Endothelial cell of umbilical vein (primary cell): ENCODE results near the gene KCNJ12. TPM values are rescaled to one million over a fixed set of nuclear protein-coding genes. Genes with fewer than 3 reads are reported as not detected.

Experiments used
- BruUV-seq: library from RNA; stranded (reverse); fragments of 400-500 nt; replicated peaks from 2 replicates; lab custom pipeline; 2021; lab: Mats Ljungman, UMichigan
- CTCF ChIA-PET: fragments of 300-600, 350-600 bp; sonication (Branson Sonifier 250); formaldehyde crosslinking; loops from one replicate; lab custom pipeline; 2021; ENCODE audit warnings: antibody characterized with exemption, inconsistent platforms; lab: Charles Lee
- POLR2A ChIA-PET: fragments of 300-600, 350-600 bp; sonication (Branson Sonifier 250); formaldehyde crosslinking; loops from one replicate; lab custom pipeline; 2021; ENCODE audit warnings: antibody characterized with exemption, inconsistent platforms; lab: Charles Lee
- DNase-seq: peaks from one replicate; pipeline ENCODE4 v3.0.0-alpha.2; 2011; ENCODE audit warnings: low read depth, low spot score
- FAIRE-seq: peaks from 2 replicates; lab custom pipeline; 2011; peaks lifted over from hg19 to GRCh38; lab: Jason Lieb, UNC
- H2AFZ ChIP-seq: 2 replicates; pipeline ENCODE4 v1.6.0; 2012; ENCODE audit warnings: low read depth, low read length, control low read depth, inconsistent platforms
- H3K27ac ChIP-seq: 2 replicates; pipeline ENCODE4 v1.5.1; 2011; ENCODE audit warnings: low read depth, mild to moderate bottlenecking, control low read depth, low read length, moderate library complexity; ENCODE audit not compliant: insufficient read depth
- H3K27me3 ChIP-seq, 2 experiments: 2 replicates each; pipeline versions ENCODE4 v1.6.0 to v1.6.1; 2011; ENCODE audit warnings: low read length in 2 of 2, mixed read lengths in 1 of 2; ENCODE audit not compliant: control insufficient read depth in 2 of 2, insufficient read depth in 2 of 2
- H3K36me3 ChIP-seq, 2 experiments: 2 replicates in 1 of 2; 3 replicates in 1 of 2; pipeline ENCODE4 v1.5.1; 2011; ENCODE audit warnings: low read length in 2 of 2, mild to moderate bottlenecking in 1 of 2, moderate library complexity in 1 of 2; ENCODE audit not compliant: control insufficient read depth in 2 of 2, insufficient read depth in 2 of 2; ENCODE audit errors: extremely low read depth in 1 of 2
- H3K4me1 ChIP-seq: 3 replicates; pipeline ENCODE4 v1.5.1; 2011; ENCODE audit warnings: mild to moderate bottlenecking, low read length; ENCODE audit not compliant: control insufficient read depth, insufficient read depth; ENCODE audit errors: extremely low read depth
- H3K4me2 ChIP-seq: 2 replicates; pipeline ENCODE4 v1.6.1; 2011; ENCODE audit warnings: low read length, control low read depth, mixed read lengths; ENCODE audit not compliant: insufficient read depth
- H3K4me3 ChIP-seq, 3 experiments: fragments of 200-600 bp in 1 of 3; sonication (generic), shearing (Covaris generic) in 1 of 3; replicated peaks in 1 of 3; 2 replicates each; pipeline ENCODE4 v1.5.1; 2011 to 2016; ENCODE audit warnings: control low read depth in 3 of 3, low read length in 3 of 3, mild to moderate bottlenecking in 2 of 3, inconsistent platforms in 1 of 3, low read depth in 1 of 3, moderate library complexity in 1 of 3; ENCODE audit not compliant: insufficient read depth in 1 of 3
- H3K79me2 ChIP-seq: 2 replicates; pipeline ENCODE4 v1.6.0; 2012; ENCODE audit warnings: low read length, inconsistent platforms; ENCODE audit not compliant: control insufficient read depth, insufficient read depth
- H3K9ac ChIP-seq: replicated peaks from 2 replicates; pipeline ENCODE3; 2011; ENCODE audit warnings: low read length, control low read depth; ENCODE audit not compliant: insufficient read depth; ENCODE audit errors: extremely low read depth
- H3K9me1 ChIP-seq: replicated peaks from 3 replicates; pipeline ENCODE4 v1.6.0; 2011; ENCODE audit warnings: mild to moderate bottlenecking, low read length; ENCODE audit not compliant: control insufficient read depth, insufficient read depth; ENCODE audit errors: extremely low read depth
- H3K9me3 ChIP-seq: replicated peaks from 2 replicates; pipeline ENCODE4 v1.5.1; 2012; ENCODE audit warnings: low read length, inconsistent platforms; ENCODE audit not compliant: control insufficient read depth, insufficient read depth
- H4K20me1 ChIP-seq: replicated peaks from 2 replicates; pipeline ENCODE3; 2011; ENCODE audit warnings: mild to moderate bottlenecking, low read length; ENCODE audit not compliant: control insufficient read depth, insufficient read depth; ENCODE audit errors: extremely low read depth
- EZH2 ChIP-seq: IDR thresholded peaks from 2 replicates; pipeline ENCODE4 v1.6.1; 2012; ENCODE audit warnings: borderline replicate concordance, low read depth, mild to moderate bottlenecking, moderate library complexity, low read length, inconsistent platforms; ENCODE audit not compliant: severe bottlenecking
- FOS ChIP-seq: IDR thresholded peaks from 2 replicates; pipeline ENCODE4 v1.6.1; 2011; ENCODE audit warnings: mild to moderate bottlenecking, low read length, moderate library complexity, borderline replicate concordance; ENCODE audit not compliant: insufficient read depth
- GATA2 ChIP-seq: IDR thresholded peaks from 2 replicates; pipeline ENCODE4 v1.7.0; 2011; ENCODE audit warnings: low read depth, mild to moderate bottlenecking, moderate library complexity, mixed read lengths, low read length; ENCODE audit not compliant: insufficient read length, insufficient read depth
- JUN ChIP-seq: IDR thresholded peaks from 2 replicates; pipeline ENCODE4 v1.6.1; 2011; ENCODE audit warnings: borderline replicate concordance, low read depth; ENCODE audit not compliant: insufficient read length, insufficient read depth
- MYC ChIP-seq: IDR thresholded peaks from one replicate; pipeline ENCODE4 v1.6.1; 2011; ENCODE audit warnings: mild to moderate bottlenecking, low read depth, low read length
- POLR2A ChIP-seq: IDR thresholded peaks from 2 replicates; pipeline ENCODE4 v1.6.1; 2012; ENCODE audit warnings: low read depth, mild to moderate bottlenecking, control low read depth, low read length
- POLR2AphosphoS5 ChIP-seq: IDR thresholded peaks from 2 replicates; pipeline ENCODE4 v1.6.1; 2012; ENCODE audit warnings: low read depth, mild to moderate bottlenecking, control low read depth, low read length, moderate library complexity; ENCODE audit not compliant: insufficient read depth
- dilution Hi-C: fragments of 300-500 bp; cut with MboI; formaldehyde crosslinking; loops from one replicate; pipeline ENCODE4 v1.15.0; 2019; ENCODE audit warnings: low sequenced_read_pairs; ENCODE audit not compliant: extremely low pct_ligation_motif_present
- intact Hi-C: fragments of 100-400 bp; cut with micrococcal nuclease; formaldehyde crosslinking; loops from one replicate; pipeline ENCODE4 v1.10.0; 2022
- polyA plus RNA-seq, 4 experiments: library from polyadenylated mRNA; depleted of rRNA in 3 of 4; stranded (reverse) in 3 of 4; unstranded in 1 of 4; fragments of >200 nt; gene quantifications; 2 replicates each; pipeline versions ENCODE4 v1.2.1 to v1.2.3, GENCODE V29; 2011 to 2012; ENCODE audit warnings: missing spikeins in 1 of 4
- total RNA-seq: library from RNA; stranded (reverse); gene quantifications from 2 replicates; pipeline ENCODE4 v1.2.3, GENCODE V29; 2021
- TF ChIP-seq, protein P1 (sequence below), 2 donors: IDR thresholded peaks; 1 replicate in 1 of 2; 2 replicates in 1 of 2; pipeline ENCODE4 v1.5.1; 2011; ENCODE audit warnings: low read length in 2 of 2, mild to moderate bottlenecking in 2 of 2, moderate library complexity in 2 of 2, control low read depth in 1 of 2, inconsistent platforms in 1 of 2, low read depth in 1 of 2; ENCODE audit not compliant: insufficient read depth in 1 of 2; ENCODE audit errors: extremely low read depth in 1 of 2
- TF ChIP-seq, protein P2 (sequence below): IDR thresholded peaks from 2 replicates; pipeline ENCODE4 v1.6.1; 2011; ENCODE audit not compliant: insufficient read depth, insufficient read length

Gene KCNJ12
- total and polyA plus RNA-seq, 2 donors (not counting 3 experiments of a cell fraction or from before 2014, with no cell fraction given) = 0.19 to 0.44 TPM

DNA sequence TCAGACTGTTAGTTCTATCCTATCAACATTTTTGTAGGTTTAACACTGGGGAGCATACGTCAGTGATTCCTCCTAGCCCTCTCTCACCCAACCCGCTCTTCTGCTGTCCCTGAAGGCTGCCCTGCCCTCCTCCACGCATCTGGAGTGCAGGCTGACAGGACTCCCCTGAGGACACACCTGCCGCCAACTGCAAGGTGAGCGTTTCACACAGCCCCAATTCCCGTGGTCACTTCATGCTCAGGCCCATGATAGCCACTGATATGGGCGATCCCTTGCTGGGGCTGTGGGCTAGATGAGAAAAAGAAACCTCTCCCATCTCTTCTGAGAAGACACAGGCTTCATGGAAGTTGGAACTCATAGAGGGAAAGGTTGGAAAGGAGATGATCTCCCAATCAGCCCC lies 91.0 kb downstream of the KCNJ12 start:
- Histone ChIP-seq H3K79me2 (no peaks in the 10 kb centered on the region), H3K4me3 (no peak overlapping the region), H3K9me1 (no peaks in the 10 kb centered on the region), H3K9ac (no peak overlapping the region), H4K20me1 (no peaks in the 10 kb centered on the region), H2AFZ (no peak overlapping the region), H3K36me3 (no peaks in the 10 kb centered on the region), H3K9me3 (no peaks in the 10 kb centered on the region), H3K4me1 (no peaks in the 10 kb centered on the region), H3K27me3 (peaks cover 11% of the 10 kb centered on the region in 2 experiments), H3K4me2 (no peak overlapping the region), H3K27ac (no peak overlapping the region)
- FAIRE-seq (no peak), DNase-seq (no peak)
- no peak for TF ChIP-seq POLR2AphosphoS5
- TF ChIP-seq GATA2 = no peak
- TF ChIP-seq EZH2 = no peak
- BruUV-seq = no TSS peak
- CTCF ChIA-PET = no interaction called here
- intact Hi-C loops (no loop called here), dilution Hi-C loops (no loop called here)
- POLR2A ChIA-PET = no interaction called here

DNA sequence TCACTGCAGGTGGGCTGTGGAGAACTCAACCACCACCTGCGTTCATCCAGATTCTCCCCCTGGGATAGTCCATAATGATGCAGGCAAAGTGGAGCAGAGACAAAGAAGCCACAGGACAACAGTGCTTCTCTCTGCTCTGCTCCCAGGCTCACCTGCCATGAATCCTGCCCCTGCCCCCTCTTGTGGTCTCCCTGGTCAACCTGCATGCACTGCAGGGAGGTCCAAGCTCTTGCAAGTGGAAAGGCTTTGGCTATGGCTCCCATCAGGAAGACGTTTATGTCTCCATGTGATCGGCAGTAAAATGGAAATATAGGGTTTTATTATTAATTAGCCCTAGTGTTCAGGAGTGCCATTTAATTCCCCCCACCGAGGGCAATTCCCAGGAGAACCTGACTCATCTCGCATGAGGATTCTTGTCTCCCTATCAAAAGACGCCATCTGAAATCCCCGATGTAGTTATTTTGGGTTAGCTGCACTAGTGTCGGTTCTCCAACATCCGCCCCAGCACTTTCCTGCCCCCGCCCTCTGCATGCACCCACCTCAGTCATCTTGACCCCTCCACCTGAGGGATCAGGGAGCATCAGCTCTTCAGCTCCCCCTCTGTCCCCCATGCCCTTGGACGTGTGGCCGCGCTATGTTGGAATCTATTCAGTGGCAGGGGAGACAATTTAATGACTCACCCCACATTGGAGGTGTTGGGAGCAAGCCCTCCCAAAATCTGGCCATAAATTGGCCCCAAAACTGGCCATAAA lies 91.8 kb downstream of the KCNJ12 start:
- no peak for FAIRE-seq
- Histone ChIP-seq H3K9me3 (no peaks in the 10 kb centered on the region), H3K4me3 (no peak overlapping the region), H3K4me2 (no peak overlapping the region), H4K20me1 (no peaks in the 10 kb centered on the region), H3K79me2 (no peaks in the 10 kb centered on the region), H3K9me1 (no peaks in the 10 kb centered on the region), H2AFZ (no peak overlapping the region), H3K36me3 (no peaks in the 10 kb centered on the region), H3K4me1 (no peaks in the 10 kb centered on the region), H3K27me3 (peaks cover 10 to 11% of the 10 kb centered on the region in 2 experiments), H3K9ac (no peak overlapping the region), H3K27ac (no peak overlapping the region)
- POLR2A ChIA-PET = no interaction called here
- CTCF ChIA-PET = no interaction called here
- intact Hi-C loops (no loop called here), dilution Hi-C loops (no loop called here)
- DNase-seq = no peak
- no peak for TF ChIP-seq JUN
- TF ChIP-seq EZH2 = no peak
- no peak for TF ChIP-seq MYC
- TF ChIP-seq GATA2 = no peak
- TF ChIP-seq FOS = no peak
- TF ChIP-seq POLR2AphosphoS5 = no peak
- TF ChIP-seq, protein P1, sequence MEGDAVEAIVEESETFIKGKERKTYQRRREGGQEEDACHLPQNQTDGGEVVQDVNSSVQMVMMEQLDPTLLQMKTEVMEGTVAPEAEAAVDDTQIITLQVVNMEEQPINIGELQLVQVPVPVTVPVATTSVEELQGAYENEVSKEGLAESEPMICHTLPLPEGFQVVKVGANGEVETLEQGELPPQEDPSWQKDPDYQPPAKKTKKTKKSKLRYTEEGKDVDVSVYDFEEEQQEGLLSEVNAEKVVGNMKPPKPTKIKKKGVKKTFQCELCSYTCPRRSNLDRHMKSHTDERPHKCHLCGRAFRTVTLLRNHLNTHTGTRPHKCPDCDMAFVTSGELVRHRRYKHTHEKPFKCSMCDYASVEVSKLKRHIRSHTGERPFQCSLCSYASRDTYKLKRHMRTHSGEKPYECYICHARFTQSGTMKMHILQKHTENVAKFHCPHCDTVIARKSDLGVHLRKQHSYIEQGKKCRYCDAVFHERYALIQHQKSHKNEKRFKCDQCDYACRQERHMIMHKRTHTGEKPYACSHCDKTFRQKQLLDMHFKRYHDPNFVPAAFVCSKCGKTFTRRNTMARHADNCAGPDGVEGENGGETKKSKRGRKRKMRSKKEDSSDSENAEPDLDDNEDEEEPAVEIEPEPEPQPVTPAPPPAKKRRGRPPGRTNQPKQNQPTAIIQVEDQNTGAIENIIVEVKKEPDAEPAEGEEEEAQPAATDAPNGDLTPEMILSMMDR (IDR thresholded peaks at IDR 0.05; ENCODE audit: extremely low read depth in 1 of 2, insufficient read depth in 1 of 2, low read depth in 1 of 2, low read length in 2 of 2) = no peak
- no peak for TF ChIP-seq POLR2A
- TF ChIP-seq, protein P2, sequence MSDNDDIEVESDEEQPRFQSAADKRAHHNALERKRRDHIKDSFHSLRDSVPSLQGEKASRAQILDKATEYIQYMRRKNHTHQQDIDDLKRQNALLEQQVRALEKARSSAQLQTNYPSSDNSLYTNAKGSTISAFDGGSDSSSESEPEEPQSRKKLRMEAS = no peak
- no TSS peak for BruUV-seq
